Bone marrow (tissue), 2 donors: ENCODE data around the gene GRIK1.
"Not testable (repeated sequence)": the region's sequence is repeated elsewhere in the genome, so short reads cannot be mapped to it uniquely, and the experiment has no call there.

Experiments used
- DNase-seq, 2 donors: peaks; one replicate each; lab custom pipeline; 2025; lab: John Stamatoyannopoulos, UW

GRIK1 gene

DNA sequence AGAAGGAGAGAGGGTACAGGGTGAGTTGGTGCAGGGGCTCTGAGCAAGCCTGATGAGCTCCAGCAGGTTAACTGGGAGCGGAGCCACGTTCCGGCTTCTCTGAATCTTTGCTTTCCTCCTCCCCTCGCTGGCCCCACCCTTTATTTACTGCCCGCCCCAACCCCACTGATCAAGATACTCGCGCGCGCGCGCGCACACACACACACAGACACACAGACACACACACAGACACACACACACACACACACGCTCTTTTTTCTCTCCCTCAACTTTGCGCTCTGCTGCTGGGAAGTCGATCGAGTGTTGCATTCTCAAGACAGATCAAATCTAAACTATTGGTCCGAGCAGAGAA, at the start of gene GRIK1:
TSS of gene GRIK1 (minus strand) at position 73 of the 352 bp plus-strand sequence.
- DNase-seq, result no peak

- DNase-seq, result no peak
Observed at GRCh38 chr21:29987762-29988161, 48.0 kb upstream of the GRIK1 start.

GRCh38 chr21:29985866-29986265, 46.1 kb upstream of the GRIK1 start:
- no peak for DNase-seq

GRCh38 chr21:29979043-29979442, 39.2 kb upstream of the GRIK1 start:
- no peak for DNase-seq

GRCh38 chr21:29975776-29976175, 36.0 kb upstream of the GRIK1 start:
- no peak for DNase-seq

- DNase-seq, result no peak
Observed at GRCh38 chr21:29973258-29973657, 33.5 kb upstream of the GRIK1 start.

DNA sequence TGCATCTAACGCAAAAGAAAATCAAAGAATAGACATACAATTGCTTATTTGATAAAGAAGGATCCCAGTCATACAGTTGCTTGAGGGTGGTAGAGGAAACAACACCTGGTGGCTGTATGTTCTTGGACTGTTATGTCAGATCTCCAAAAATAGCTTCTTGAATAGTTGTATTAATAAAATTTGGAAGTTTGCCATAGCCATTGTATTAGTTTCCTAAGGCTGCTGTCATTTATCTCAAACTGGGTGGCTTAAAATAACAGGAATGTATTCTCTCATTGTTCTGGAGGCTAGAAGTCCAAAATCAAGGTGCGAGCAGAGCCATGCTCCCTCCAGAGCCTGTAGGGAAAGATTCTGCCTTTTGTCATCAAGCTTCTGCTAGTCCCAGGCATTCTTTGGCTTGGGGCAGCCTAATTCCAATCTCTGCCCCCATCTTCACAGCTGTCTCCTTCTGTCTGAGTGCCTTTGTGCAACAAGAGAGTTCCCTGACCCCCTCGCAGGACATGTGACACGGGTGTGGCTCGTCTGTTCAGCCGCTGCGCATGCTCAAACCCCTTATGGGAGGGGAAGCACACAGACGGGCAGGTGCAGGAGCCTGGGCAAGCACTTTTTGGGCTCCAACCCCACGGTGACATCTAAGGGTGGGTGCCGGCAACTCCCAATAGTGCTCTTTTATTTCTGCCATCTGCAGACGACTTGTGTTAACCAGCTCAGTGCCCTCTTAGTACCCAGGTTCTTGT, 21.7 kb upstream of the GRIK1 start:
- no peak for DNase-seq

- DNase-seq, result no peak
Observed at GRCh38 chr21:29958551-29958950, 18.8 kb upstream of the GRIK1 start.

DNA sequence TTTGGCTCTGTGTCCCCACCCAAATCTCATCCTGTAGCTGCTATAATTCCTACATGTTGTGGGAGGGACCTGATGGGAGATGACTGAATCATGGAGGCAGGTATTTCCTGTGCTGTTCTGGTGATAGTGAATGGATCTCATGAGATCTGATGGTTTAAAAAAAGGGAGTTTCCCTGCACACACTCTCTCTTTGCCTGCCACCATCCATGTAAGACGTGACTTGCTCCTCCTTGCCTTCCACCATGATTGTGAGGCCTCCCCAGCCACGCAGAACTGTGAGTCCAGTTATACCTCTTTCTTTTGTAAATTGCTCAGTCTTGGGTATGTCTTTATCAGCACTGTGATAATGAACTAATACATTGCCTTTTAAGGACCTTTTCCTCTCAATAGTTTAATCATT, 18.2 kb upstream of the GRIK1 start:
- not testable (repeated sequence) for DNase-seq

DNA sequence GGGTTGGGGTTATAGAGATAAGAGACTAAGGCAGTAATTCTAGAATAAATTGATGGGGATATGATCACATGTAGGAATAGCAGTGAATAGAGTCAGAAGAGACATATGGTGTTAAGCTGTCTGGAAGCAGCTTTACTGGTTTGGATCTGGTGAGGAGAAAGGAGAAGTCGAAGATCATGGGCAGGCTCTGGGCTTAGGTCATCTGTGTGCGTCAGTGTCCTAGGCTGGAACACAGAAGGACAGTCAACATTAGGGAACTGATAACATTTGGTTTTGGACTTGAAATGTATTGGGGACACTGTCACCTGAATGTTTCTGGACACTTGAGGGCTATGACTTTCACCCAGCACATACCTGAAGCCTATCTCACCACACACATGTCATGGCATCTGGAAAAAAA, 13.9 kb upstream of the GRIK1 start:
- no peak for DNase-seq

- no peak for DNase-seq
Observed at GRCh38 chr21:29953072-29953471, 13.3 kb upstream of the GRIK1 start.

DNA sequence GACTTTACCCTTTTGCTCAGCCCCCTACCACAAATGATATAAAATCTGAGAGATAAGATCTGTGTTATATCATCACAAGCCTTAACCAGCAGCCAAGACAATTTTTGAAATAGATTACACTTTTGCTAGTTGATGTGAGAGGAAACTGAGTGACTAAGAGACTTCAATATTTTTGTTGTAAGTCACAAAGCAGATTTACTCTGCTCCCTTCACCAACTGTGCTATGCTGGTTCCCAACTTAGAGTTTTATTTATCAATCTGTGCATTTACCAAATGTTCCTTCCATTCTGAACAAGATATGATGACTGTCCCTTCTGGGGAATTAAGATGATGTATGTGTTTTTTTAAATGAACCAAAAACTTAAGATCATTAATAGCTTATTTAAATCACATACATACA, 12.1 kb upstream of the GRIK1 start:
- DNase-seq, result no peak

DNA sequence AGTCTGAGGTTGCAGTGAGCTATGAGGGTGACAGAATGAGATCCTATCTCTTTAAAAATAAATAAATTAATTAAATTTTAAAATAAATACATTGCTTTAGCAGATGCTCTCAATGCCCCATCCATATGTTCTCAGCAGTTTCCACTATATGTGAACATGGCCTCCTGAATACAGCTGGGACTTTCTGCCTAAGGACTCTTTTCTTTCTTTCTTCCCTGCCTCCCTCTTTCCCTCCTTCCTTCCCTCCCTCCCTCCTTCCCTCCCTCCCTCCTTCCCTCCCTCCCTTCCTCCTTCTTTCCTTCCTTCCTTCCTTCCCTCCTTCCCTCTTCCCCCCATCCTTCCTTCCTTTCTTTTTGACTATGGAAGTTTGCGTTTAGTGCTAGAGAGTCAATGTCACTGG, 10.2 kb upstream of the GRIK1 start:
- DNase-seq, result no peak

DNA sequence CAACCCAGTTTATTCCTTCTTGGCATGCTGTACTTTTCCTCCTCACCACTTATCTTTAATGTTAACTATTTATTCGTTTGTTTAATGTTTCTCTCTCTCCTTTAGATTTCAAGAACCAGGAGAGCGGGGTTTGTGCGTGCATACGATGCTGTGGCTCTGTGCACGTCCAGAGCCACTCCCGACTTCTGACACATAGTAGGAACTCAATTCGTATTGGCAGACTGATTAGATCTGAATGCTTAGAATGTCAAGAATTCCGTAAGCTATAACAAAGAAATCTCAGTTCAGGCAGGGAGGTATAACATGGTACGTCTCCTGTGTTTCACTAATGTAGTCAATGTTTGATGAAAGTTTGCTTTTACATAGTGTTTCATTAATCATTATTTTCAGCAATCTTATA, 7.3 kb upstream of the GRIK1 start:
- no peak for DNase-seq

DNA sequence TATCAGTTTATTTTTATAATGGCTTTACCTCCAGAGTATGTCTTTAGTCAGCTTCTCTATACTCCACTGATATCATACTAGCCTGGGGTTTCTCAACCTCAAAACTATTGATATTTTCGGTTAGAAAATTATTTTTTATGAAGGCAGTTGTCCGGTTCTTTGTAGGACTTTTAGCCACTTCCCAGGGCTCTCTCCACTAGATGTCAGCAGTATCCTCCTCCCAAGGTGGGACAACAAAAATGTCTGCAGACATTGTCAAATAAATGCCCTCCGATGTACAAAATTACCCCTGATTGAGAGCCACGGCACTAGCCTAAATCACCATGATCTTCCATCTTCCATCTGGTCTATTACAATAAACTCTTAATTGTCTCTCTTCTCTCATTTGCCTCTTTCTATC, 4.1 kb upstream of the GRIK1 start:
- DNase-seq, result no peak

GRCh38 chr21:29942034-29942433, 2.2 kb upstream of the GRIK1 start:
- no peak for DNase-seq

GRCh38 chr21:29940991-29941390, 1.2 kb upstream of the GRIK1 start:
- DNase-seq, result no peak

- DNase-seq, result no peak
Observed at GRCh38 chr21:29940361-29940760, 565 bp upstream of the GRIK1 start.

- DNase-seq, result no peak
Observed at GRCh38 chr21:29939104-29939923, 482 bp downstream of the GRIK1 start.

DNA sequence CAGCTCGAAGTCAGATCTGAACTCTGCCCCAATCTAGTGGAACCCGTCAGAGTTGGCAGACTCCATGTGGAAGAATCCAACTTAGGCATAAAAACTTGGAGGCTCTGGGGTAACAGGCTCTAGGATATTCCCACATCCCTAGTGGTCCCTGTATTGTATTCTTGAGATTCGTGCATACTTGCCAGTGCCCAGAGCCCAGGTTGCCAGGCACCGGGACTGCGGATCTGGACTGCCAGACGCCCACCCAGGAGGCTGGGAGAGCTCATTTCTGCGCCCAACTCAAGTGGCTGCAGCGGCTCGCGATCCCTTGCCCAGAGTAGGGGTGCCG, 1.1 kb downstream of the GRIK1 start:
- no peak for DNase-seq

DNA sequence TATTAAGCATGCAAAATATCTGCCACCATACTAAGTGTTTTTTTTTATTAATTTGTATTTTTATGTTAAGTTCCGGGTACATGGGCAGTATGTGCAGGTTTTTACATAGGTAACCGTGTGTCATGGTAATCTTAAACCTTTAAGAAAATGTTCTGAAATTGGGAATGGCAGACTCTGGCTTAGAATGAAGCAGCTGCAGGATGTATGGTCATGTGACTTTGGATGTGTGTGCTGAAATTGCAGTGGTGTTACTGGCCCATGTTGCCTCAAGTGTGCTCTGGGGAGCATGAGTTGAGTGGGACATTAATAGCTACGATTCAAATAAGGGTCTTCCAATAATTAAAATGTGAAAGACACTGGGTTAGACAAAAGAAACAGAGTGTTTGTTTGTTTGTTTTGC, 6.7 kb downstream of the GRIK1 start:
- DNase-seq, result no peak

DNA sequence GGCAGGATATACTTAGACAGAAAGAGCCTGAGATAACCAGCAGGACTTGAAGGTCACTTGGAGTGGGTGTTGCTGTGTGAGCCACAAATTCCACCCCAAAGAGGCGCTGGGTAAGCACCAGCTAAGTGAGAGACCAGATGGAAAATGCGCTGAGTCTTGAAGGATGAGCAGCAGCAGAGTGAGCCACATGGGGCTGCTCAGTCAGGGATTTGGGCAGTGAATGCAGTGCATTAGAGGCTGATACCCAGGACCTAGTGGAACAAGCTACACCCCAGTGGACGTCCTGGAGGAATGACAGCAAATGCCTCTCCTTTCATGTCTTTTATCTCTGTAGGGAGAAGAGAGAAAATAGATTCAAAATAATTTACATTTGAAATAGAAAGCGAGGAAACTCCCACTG, 11.3 kb downstream of the GRIK1 start:
- DNase-seq, result no peak

- no peak for DNase-seq
Observed at GRCh38 chr21:29920938-29921337, 18.9 kb downstream of the GRIK1 start.

DNA sequence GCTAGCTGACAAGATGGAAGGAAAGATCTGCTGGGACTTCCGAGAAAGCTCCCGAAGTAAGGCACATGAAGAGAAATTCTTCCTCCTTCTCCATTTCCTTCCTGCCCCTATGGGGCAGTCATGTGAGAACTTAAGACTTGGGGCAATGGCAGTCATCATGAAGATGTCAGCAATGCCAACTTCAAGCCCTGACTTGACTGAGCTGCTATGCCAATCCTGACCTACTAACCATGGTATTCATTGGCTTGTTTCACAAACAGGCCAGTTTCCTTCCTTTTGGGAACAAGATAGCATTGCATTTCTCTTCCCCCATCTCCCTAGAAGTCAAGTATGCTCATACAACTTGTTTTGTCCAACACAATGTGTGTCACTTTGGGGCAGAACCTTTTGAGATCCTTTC, 25.5 kb downstream of the GRIK1 start:
- no peak for DNase-seq
